Gastroesophageal sphincter (tissue), 3 donors: ENCODE data around the gene ODC1.

Experiments
- CTCF ChIP-seq, 4 experiments: fragments of 200-600 bp in 2 of 4; fragments of 450-650 bp in 2 of 4; sonication (generic) in 1 of 4; IDR thresholded peaks; one replicate each; pipeline ENCODE4 v1.5.1; 2017 to 2019; ENCODE audit warnings: antibody characterized with exemption in 4 of 4, mild to moderate bottlenecking in 2 of 4, moderate library complexity in 2 of 4
- EP300 ChIP-seq: sonication (generic); formaldehyde crosslinking; IDR thresholded peaks from one replicate; pipeline ENCODE4 v1.6.1; 2017; ENCODE audit warnings: antibody characterized with exemption, mild to moderate bottlenecking
- POLR2A ChIP-seq, 2 donors: fragments of 450-650 bp; IDR thresholded peaks; one replicate each; pipeline ENCODE4 v1.6.1; 2017; ENCODE audit warnings: antibody characterized with exemption in 2 of 2, mild to moderate bottlenecking in 2 of 2, moderate library complexity in 1 of 2
- POLR2AphosphoS5 ChIP-seq: sonication (generic); formaldehyde crosslinking; IDR thresholded peaks from one replicate; pipeline ENCODE4 v1.6.1; 2017; ENCODE audit warnings: antibody characterized with exemption

GRCh38 chr2:10454505-10454904 lies 6.4 kb upstream of the ODC1 start:
- TF ChIP-seq POLR2AphosphoS5 (peak; percentile 73), CTCF (IDR thresholded peaks at IDR 0.05) (no peak), EP300 (no peak), POLR2A (IDR thresholded peaks at IDR 0.05) (no peak)
